Measurements from ENCODE around the gene MVB12B.

DNA sequence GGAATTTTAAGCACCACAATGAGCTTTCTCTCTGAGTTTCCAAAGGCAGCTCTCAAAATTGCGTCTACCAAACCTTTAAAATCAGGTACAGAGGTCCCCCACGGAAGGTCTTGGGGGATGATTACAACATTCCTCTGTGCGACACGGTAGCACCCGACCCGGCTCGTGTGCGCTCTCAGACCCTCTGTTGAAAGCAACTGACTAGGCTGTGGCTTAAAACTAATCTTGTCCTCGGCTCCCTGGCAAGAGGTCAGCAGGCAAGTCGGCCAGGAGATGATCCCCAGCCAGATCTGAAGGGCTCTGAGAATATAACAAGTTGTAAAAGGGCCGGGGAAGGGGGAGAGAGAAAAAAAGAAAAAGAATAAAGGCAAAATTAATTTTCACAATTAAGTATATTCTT is 194.5 kb downstream of the MVB12B start:
- no peak for TF ChIP-seq POLR2AphosphoS5 (IDR thresholded peaks at IDR 0.05; ENCODE audit: low read depth, low read length)
- no peak for TF ChIP-seq POLR2A (IDR thresholded peaks at IDR 0.05; ENCODE audit: control extremely low read depth in 1 of 2, low read depth in 2 of 2, low read length in 2 of 2)
- TF ChIP-seq EZH2 (IDR thresholded peaks at IDR 0.05; ENCODE audit: low read depth, low read length, severe bottlenecking): no peak
- TF ChIP-seq SIN3A (conservative IDR thresholded peaks at IDR 0.05 in 1 of 2, IDR thresholded peaks at IDR 0.05 in 1 of 2; ENCODE audit: low read depth in 1 of 2, low read length in 2 of 2): no peak
- no peak for TF ChIP-seq YY1 (IDR thresholded peaks at IDR 0.05; ENCODE audit: low read depth, low read length)
